ENCODE results near the gene SLC22A1. TPM values are rescaled to one million over a fixed set of nuclear protein-coding genes. Genes with fewer than 3 reads are reported as not detected.

The SLC22A1 gene
- total and polyA plus RNA-seq, 2 of the 8 experiments (the other 6 are each of a cell fraction or from before 2014, with no cell fraction given) = 0.12 to 0.45 TPM

DNA sequence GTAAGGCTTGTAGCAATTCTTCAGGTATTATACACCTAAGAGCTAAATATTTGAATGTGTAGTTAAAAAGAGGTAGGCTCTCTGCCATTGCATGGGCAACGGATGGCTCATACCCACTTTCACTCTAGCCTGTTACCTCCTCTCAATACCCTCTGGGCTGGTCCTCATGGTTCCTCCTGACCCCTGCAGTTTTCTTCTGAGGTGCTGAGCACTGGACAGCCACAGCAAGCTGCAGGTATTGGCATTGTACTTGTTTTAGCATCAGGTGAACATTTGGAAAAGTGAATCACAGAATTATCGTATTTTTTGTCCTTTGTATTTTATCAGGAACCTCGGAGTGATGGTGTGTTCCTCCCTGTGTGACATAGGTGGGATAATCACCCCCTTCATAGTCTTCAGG is 32.9 kb downstream of the SLC22A1 start:
- Histone ChIP-seq H2BK20ac (ENCODE audit: low read length) (no peak overlapping the region), H3K4me2 (ENCODE audit: insufficient read depth in 1 of 2, low read depth in 2 of 2, low read length in 2 of 2) (no peak overlapping the region), H2AFZ (ENCODE audit: low read length) (no peak overlapping the region), H3K27me3 (replicated peaks in 1 of 4; ENCODE audit: control insufficient read depth in 3 of 4, extremely low read depth in 1 of 4, insufficient read depth in 3 of 4, low read length in 3 of 4) (no peaks in the 10 kb centered on the region), H2BK120ac (replicated peaks; ENCODE audit: low read depth, low read length) (no peak overlapping the region), H3K4me1 (replicated peaks in 1 of 4; ENCODE audit: control insufficient read depth in 3 of 4, insufficient read depth in 4 of 4, low read length in 3 of 4) (no peaks in the 10 kb centered on the region), H3K23ac (ENCODE audit: insufficient read length) (no peak overlapping the region), H3K4ac (replicated peaks; ENCODE audit: insufficient read length, low read depth, low read length) (no peak overlapping the region), H2BK12ac (ENCODE audit: low read depth, low read length) (no peak overlapping the region), H3K79me1 (ENCODE audit: low read depth, low read length) (no peaks in the 10 kb centered on the region), H3K14ac (ENCODE audit: insufficient read length) (no peak overlapping the region), H3K36me3 (ENCODE audit: control insufficient read depth in 2 of 4, insufficient read depth in 4 of 4, low read length in 3 of 4) (no peaks in the 10 kb centered on the region), H2BK5ac (ENCODE audit: low read depth, low read length) (no peak overlapping the region), H3K18ac (ENCODE audit: extremely low read depth, low read length) (no peak overlapping the region), H4K91ac (replicated peaks; ENCODE audit: insufficient read length, low read length) (no peak overlapping the region), H3K27ac (ENCODE audit: low read depth, low read length) (no peak overlapping the region), H4K8ac (ENCODE audit: extremely low read depth, insufficient read depth, low read length) (no peak overlapping the region), H4K5ac (ENCODE audit: insufficient read length, low read depth, low read length) (no peak overlapping the region), H4K20me1 (replicated peaks in 1 of 2; ENCODE audit: control insufficient read depth in 1 of 2, insufficient read depth in 2 of 2, low read length in 2 of 2) (no peaks in the 10 kb centered on the region), H3K23me2 (ENCODE audit: low read depth, low read length) (no peaks in the 10 kb centered on the region), H3K9ac (replicated peaks in 1 of 4; ENCODE audit: extremely low read depth in 1 of 4, low read depth in 3 of 4, low read length in 3 of 4) (no peak overlapping the region), H3K56ac (replicated peaks; ENCODE audit: insufficient read length, low read depth, low read length) (no peak overlapping the region), H2BK15ac (ENCODE audit: low read length) (no peak overlapping the region), H3K79me2 (ENCODE audit: control insufficient read depth in 1 of 2, insufficient read depth in 2 of 2, low read length in 2 of 2) (no peaks in the 10 kb centered on the region), H3K9me3 (ENCODE audit: insufficient read depth in 2 of 2, low read depth in 1 of 2, low read length in 1 of 2) (no peaks in the 10 kb centered on the region), H3K4me3 (ENCODE audit: extremely low read depth in 1 of 4, insufficient read depth in 2 of 4, low read depth in 3 of 4, low read length in 4 of 4) (no peak overlapping the region), H2AK5ac (ENCODE audit: low read depth, low read length) (no peak overlapping the region)
- 92% methylated on average over 3 of the region's 3 CpGs; no CpG with 5 or more reads in 1 of the 2 experiments for WGBS, 2 experiments (ENCODE audit: extremely low coverage in 1 of 2, insufficient coverage in 1 of 2, insufficient read length in 1 of 2, insufficient replicate concordance in 2 of 2, low coverage in 1 of 2, low lambda C conversion rate in 2 of 2, missing lambda C conversion rate in 1 of 2)
- no peak for DNase-seq (ENCODE audit: low read depth in 1 of 2, low spot score in 2 of 2)
- CTCF ChIA-PET (ENCODE audit: partially characterized antibody) = interaction anchor here (1.3 to 2.1 kb wide), 3 partner anchors 16 to 66 kb away, joined by 3 to 11 read pairs (median 3); no protein-coding TSS in a partner anchor
- no peak for FAIRE-seq
- TF ChIP-seq ATF3 (IDR thresholded peaks at IDR 0.05; ENCODE audit: insufficient read depth, low read depth, low read length) = no peak
- TF ChIP-seq CBX5 (IDR thresholded peaks at IDR 0.05; ENCODE audit: low read depth, low read length) = no peak
- TF ChIP-seq SIX5 (IDR thresholded peaks at IDR 0.05; ENCODE audit: low read depth, low read length) = no peak
- TF ChIP-seq GTF2F1 (IDR thresholded peaks at IDR 0.05; ENCODE audit: borderline replicate concordance, low read depth, low read length) = no peak
- no peak for TF ChIP-seq POLR2AphosphoS5 (IDR thresholded peaks at IDR 0.05; ENCODE audit: low read depth, low read length)
- TF ChIP-seq YY1 (IDR thresholded peaks at IDR 0.05; ENCODE audit: low read depth, low read length) = no peak
- TF ChIP-seq CHD1 (IDR thresholded peaks at IDR 0.05; ENCODE audit: low read depth, low read length) = no peak
- no peak for TF ChIP-seq SIRT6 (IDR thresholded peaks at IDR 0.05; ENCODE audit: low read length)
- TF ChIP-seq NRF1 (IDR thresholded peaks at IDR 0.05; ENCODE audit: low read depth, low read length) = no peak
- no peak for TF ChIP-seq GABPA (IDR thresholded peaks at IDR 0.05; ENCODE audit: borderline replicate concordance, insufficient read depth, low read length)
- no peak for TF ChIP-seq HDAC2 (IDR thresholded peaks at IDR 0.05; ENCODE audit: borderline replicate concordance in 1 of 2, low read depth in 2 of 2, low read length in 2 of 2)
- TF ChIP-seq, protein P1, sequence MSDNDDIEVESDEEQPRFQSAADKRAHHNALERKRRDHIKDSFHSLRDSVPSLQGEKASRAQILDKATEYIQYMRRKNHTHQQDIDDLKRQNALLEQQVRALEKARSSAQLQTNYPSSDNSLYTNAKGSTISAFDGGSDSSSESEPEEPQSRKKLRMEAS (IDR thresholded peaks at IDR 0.05) = no peak
- no peak for TF ChIP-seq TCF12 (IDR thresholded peaks at IDR 0.05; ENCODE audit: low read depth, low read length)
- POLR2A ChIA-PET (ENCODE audit: partially characterized antibody) = no interaction called here
